ENCODE data around the gene SF3B2.
A peak's percentile ranks its signal among the peaks of the same experiment; 100 is the strongest.

DNA sequence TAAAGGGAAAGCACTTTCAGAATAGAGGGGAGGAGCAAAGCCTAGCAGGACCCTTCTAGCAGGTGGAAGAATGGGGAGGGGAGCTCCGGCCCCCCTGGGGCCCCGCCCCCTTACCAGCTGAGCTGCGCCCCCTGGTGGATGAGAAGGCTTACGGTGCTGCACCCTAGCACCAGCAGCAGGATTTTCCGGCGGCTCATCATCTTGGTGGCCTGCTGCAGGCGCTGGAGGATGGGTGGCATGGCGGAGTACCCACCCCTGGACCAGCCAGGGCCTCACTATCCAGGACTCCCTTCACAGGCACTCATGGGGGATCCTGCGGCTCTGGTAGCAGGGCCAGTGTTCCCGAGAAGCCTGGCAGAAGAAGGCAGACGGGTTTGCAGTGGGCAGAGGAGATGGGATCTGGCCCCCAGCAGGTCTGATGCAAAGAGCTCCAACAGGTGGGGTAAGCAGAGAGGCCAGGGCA, 7.0 kb upstream of the SF3B2 start:
- TF ChIP-seq, protein P1, sequence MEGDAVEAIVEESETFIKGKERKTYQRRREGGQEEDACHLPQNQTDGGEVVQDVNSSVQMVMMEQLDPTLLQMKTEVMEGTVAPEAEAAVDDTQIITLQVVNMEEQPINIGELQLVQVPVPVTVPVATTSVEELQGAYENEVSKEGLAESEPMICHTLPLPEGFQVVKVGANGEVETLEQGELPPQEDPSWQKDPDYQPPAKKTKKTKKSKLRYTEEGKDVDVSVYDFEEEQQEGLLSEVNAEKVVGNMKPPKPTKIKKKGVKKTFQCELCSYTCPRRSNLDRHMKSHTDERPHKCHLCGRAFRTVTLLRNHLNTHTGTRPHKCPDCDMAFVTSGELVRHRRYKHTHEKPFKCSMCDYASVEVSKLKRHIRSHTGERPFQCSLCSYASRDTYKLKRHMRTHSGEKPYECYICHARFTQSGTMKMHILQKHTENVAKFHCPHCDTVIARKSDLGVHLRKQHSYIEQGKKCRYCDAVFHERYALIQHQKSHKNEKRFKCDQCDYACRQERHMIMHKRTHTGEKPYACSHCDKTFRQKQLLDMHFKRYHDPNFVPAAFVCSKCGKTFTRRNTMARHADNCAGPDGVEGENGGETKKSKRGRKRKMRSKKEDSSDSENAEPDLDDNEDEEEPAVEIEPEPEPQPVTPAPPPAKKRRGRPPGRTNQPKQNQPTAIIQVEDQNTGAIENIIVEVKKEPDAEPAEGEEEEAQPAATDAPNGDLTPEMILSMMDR (IDR thresholded peaks at IDR 0.05; ENCODE audit: low read depth, low read length): peak; percentile 98
- TF ChIP-seq EZH2phosphoT487 (IDR thresholded peaks at IDR 0.05; ENCODE audit: low read depth): no peak
